HL-60 (cell line): ENCODE measurements around the gene SFXN3.

ENCODE experiments used
- DNase-seq, 2 experiments: peaks; one replicate each; pipeline ENCODE4 v3.0.0-alpha.2; 2010 to 2020; ENCODE audit warnings: low read depth in 1 of 2, low spot score in 1 of 2
- H3K27ac ChIP-seq: fragments of 250-450 bp; sonication (Bioruptor Pico); replicated peaks from 2 replicates; pipeline ENCODE4 v1.5.1; 2020; ENCODE audit warnings: mild to moderate bottlenecking, moderate library complexity
- H3K27me3 ChIP-seq: fragments of 250-450 bp; sonication (Bioruptor Pico); 2 replicates; pipeline ENCODE4 v1.5.1; 2021; ENCODE audit warnings: mild to moderate bottlenecking, moderate library complexity; ENCODE audit not compliant: insufficient read depth, poor library complexity, severe bottlenecking
- H3K4me3 ChIP-seq: replicated peaks from 2 replicates; pipeline ENCODE4 v1.5.1; 2011; ENCODE audit warnings: mild to moderate bottlenecking, control low read depth, low read length; ENCODE audit not compliant: insufficient read depth
- GABPA ChIP-seq: IDR thresholded peaks from 2 replicates; pipeline ENCODE4 v1.6.1; 2012; ENCODE audit warnings: low read depth
- POLR2AphosphoS5 ChIP-seq: IDR thresholded peaks from 2 replicates; pipeline ENCODE4 v1.6.1; 2012; ENCODE audit warnings: low read depth
- SPI1 ChIP-seq: IDR thresholded peaks from 2 replicates; pipeline ENCODE4 v1.6.1; 2012; ENCODE audit warnings: low read depth, mild to moderate bottlenecking, borderline replicate concordance
- TF ChIP-seq, protein P1 (sequence below): IDR thresholded peaks from 2 replicates; pipeline ENCODE4 v1.6.1; 2012; ENCODE audit warnings: low read depth; ENCODE audit not compliant: insufficient replicate concordance
- TF ChIP-seq, protein P2 (sequence below): IDR thresholded peaks from one replicate; pipeline ENCODE4 v1.5.1; 2011; ENCODE audit warnings: low read length, control low read depth, inconsistent platforms; ENCODE audit not compliant: insufficient read depth

The SFXN3 gene

GRCh38 chr10:101087965-101088364, 56.9 kb downstream of the SFXN3 start:
- no peak for DNase-seq
- Histone ChIP-seq H3K4me3 (no peak overlapping the region), H3K27me3 (peaks cover 28% of the 10 kb centered on the region), H3K27ac (no peak overlapping the region)
- TF ChIP-seq, protein P1, sequence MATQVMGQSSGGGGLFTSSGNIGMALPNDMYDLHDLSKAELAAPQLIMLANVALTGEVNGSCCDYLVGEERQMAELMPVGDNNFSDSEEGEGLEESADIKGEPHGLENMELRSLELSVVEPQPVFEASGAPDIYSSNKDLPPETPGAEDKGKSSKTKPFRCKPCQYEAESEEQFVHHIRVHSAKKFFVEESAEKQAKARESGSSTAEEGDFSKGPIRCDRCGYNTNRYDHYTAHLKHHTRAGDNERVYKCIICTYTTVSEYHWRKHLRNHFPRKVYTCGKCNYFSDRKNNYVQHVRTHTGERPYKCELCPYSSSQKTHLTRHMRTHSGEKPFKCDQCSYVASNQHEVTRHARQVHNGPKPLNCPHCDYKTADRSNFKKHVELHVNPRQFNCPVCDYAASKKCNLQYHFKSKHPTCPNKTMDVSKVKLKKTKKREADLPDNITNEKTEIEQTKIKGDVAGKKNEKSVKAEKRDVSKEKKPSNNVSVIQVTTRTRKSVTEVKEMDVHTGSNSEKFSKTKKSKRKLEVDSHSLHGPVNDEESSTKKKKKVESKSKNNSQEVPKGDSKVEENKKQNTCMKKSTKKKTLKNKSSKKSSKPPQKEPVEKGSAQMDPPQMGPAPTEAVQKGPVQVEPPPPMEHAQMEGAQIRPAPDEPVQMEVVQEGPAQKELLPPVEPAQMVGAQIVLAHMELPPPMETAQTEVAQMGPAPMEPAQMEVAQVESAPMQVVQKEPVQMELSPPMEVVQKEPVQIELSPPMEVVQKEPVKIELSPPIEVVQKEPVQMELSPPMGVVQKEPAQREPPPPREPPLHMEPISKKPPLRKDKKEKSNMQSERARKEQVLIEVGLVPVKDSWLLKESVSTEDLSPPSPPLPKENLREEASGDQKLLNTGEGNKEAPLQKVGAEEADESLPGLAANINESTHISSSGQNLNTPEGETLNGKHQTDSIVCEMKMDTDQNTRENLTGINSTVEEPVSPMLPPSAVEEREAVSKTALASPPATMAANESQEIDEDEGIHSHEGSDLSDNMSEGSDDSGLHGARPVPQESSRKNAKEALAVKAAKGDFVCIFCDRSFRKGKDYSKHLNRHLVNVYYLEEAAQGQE = no peak
- TF ChIP-seq GABPA (no peak), POLR2AphosphoS5 (no peak), SPI1 (no peak)
- TF ChIP-seq, protein P2, sequence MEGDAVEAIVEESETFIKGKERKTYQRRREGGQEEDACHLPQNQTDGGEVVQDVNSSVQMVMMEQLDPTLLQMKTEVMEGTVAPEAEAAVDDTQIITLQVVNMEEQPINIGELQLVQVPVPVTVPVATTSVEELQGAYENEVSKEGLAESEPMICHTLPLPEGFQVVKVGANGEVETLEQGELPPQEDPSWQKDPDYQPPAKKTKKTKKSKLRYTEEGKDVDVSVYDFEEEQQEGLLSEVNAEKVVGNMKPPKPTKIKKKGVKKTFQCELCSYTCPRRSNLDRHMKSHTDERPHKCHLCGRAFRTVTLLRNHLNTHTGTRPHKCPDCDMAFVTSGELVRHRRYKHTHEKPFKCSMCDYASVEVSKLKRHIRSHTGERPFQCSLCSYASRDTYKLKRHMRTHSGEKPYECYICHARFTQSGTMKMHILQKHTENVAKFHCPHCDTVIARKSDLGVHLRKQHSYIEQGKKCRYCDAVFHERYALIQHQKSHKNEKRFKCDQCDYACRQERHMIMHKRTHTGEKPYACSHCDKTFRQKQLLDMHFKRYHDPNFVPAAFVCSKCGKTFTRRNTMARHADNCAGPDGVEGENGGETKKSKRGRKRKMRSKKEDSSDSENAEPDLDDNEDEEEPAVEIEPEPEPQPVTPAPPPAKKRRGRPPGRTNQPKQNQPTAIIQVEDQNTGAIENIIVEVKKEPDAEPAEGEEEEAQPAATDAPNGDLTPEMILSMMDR = no peak

GRCh38 chr10:101089520-101090299, 58.7 kb downstream of the SFXN3 start:
- TF ChIP-seq, protein P2 = no peak
- no peak for TF ChIP-seq POLR2AphosphoS5
- no peak for TF ChIP-seq GABPA
- TF ChIP-seq, protein P1 = no peak
- TF ChIP-seq SPI1 = no peak

DNA sequence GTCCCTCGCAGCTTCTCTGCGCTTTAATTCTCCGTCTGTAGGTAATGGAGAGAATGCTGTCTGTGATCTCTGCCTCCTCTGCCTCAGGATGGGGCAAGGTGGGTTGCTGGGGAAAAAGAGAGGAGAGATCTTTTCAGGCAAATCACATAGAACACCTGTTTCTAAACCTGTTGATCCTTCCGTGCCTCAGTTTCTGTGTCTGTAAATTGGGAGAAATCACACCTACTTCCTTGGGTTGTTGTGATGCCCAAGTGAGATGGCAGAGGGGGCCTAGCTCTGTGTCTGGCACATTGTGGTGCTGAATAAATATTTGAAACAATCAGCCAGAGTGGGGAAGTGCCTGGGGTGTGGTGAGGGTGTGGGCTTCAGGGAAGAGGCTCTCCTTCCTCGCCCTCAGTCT, 59.6 kb downstream of the SFXN3 start:
- no peak for DNase-seq
- TF ChIP-seq GABPA (no peak), POLR2AphosphoS5 (no peak), SPI1 (no peak)
- TF ChIP-seq, protein P2 = no peak
- TF ChIP-seq, protein P1 = no peak
- Histone ChIP-seq H3K27me3 (peaks cover 35% of the 10 kb centered on the region), H3K27ac (no peak overlapping the region), H3K4me3 (no peak overlapping the region)

More at GRCh38 chr10:101089520-101090299, 58.7 kb downstream of the SFXN3 start:
- DNase-seq = no peak
- Histone ChIP-seq H3K4me3 (no peak overlapping the region), H3K27me3 (peaks cover 35% of the 10 kb centered on the region), H3K27ac (no peak overlapping the region)
